Esophagus muscularis mucosa (tissue), 4 donors: Measurements from ENCODE around the gene PLEKHM1. TPM values are rescaled to one million over a fixed set of nuclear protein-coding genes. Genes with fewer than 3 reads are reported as not detected.
A peak's percentile ranks its signal among the peaks of the same experiment; 100 is the strongest.

Experiments
- DNase-seq: peaks from one replicate; pipeline ENCODE4 v3.0.0-alpha.2; 2017; ENCODE audit errors: extremely low spot score
- H3K27ac ChIP-seq, 4 donors: fragments of 200-600 bp; sonication (generic); replicated peaks in 1 of 4; 1 replicate in 3 of 4; 2 replicates in 1 of 4; pipeline ENCODE4 v1.5.1; 2016 to 2019; ENCODE audit warnings: mild to moderate bottlenecking in 1 of 4
- H3K27me3 ChIP-seq, 4 donors: fragments of 200-600 bp; sonication (generic); one replicate each; pipeline versions ENCODE4 v1.5.1 to v1.6.0; 2016 to 2019
- H3K36me3 ChIP-seq, 4 donors: fragments of 200-600 bp; sonication (generic); one replicate each; pipeline ENCODE4 v1.5.1; 2016 to 2019
- H3K4me1 ChIP-seq, 4 donors: fragments of 200-600 bp; sonication (generic); one replicate each; pipeline ENCODE4 v1.5.1; 2016 to 2019
- H3K4me3 ChIP-seq, 4 donors: fragments of 200-600 bp; sonication (generic); 1 replicate in 2 of 4; 2 replicates in 2 of 4; pipeline ENCODE4 v1.5.1; 2016 to 2019; ENCODE audit warnings: mild to moderate bottlenecking in 4 of 4, moderate library complexity in 1 of 4
- H3K9me3 ChIP-seq, 4 donors: fragments of 200-600 bp; sonication (generic); 1 replicate in 3 of 4; 2 replicates in 1 of 4; pipeline ENCODE4 v1.5.1; 2016 to 2019
- EP300 ChIP-seq: sonication (generic); formaldehyde crosslinking; IDR thresholded peaks from one replicate; pipeline ENCODE4 v1.6.1; 2017; ENCODE audit warnings: antibody characterized with exemption
- POLR2A ChIP-seq: fragments of 450-650 bp; IDR thresholded peaks from one replicate; pipeline ENCODE4 v1.6.1; 2017; ENCODE audit warnings: antibody characterized with exemption, moderate library complexity, mild to moderate bottlenecking, low read depth
- POLR2AphosphoS5 ChIP-seq, 2 donors: sonication (generic); formaldehyde crosslinking; IDR thresholded peaks; one replicate each; pipeline ENCODE4 v1.6.1; 2017; ENCODE audit warnings: antibody characterized with exemption in 2 of 2
- WGBS: methylation state at CpG from one replicate; pipeline ENCODE4 v1.1.5; 2018; 5-methylcytosine and 5-hydroxymethylcytosine counted together
- intact Hi-C: fragments of 100-400 bp; cut with DNase I; formaldehyde crosslinking; loops from one replicate; pipeline ENCODE4 v1.15.1; 2023
- total RNA-seq, 4 donors: library from RNA; depleted of rRNA; stranded (reverse); fragments of >200 nt; gene quantifications; one replicate each; pipeline versions ENCODE4 v1.1.0 to v1.2.1, GENCODE V29; 2016
- TF ChIP-seq, protein P1 (sequence below), 3 experiments: fragments of 200-600 bp in 2 of 3; fragments of 450-650 bp in 1 of 3; sonication (generic) in 2 of 3; IDR thresholded peaks; one replicate each; pipeline ENCODE4 v1.5.1; 2017 to 2019; ENCODE audit warnings: antibody characterized with exemption in 3 of 3, mild to moderate bottlenecking in 2 of 3, moderate library complexity in 1 of 3

PLEKHM1 gene
- total RNA-seq, 4 donors from 2014 or later, result 28.5 to 38.0 (median 36.0) TPM

DNA sequence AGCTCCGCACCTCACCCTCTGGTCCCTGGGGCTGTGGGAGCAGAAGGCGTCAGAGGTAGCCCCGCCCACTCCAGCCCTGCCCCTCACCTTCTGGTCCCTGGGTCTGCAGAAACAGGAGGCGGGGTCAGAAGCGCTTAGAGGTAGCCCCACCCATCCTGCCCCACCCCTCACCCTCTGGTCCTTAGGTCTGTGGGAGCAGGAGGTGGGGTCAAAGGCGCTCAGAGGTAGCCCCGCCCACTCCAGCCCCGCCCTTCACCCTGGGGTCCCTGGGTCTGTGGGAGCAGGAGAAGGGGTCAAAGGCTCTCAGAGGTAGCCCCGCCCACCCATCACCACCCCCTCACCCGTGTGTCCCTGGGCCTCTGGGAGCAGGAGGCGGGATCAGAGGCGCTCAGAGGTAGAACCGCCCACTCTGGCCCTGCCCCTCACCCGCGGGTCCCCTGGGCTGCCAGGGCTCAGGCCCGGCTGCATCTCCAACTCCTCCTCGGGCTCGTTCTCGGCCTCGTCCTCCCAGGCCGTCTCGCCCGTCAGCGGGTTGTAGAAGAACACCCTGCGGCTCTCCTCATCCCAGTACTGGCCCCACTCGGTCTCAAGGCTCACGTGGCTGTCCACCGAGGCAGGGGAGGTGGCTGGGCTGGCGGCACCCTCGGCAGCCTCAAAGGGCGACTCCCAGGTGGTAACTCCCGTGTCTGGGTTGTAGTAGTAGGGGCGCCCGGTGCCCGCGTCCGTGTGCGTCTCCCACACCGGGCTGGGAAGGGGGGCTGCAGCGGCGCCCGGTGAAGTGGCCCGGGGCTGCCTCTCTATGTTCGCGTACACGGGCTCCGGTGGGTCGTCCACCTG is 85.1 kb downstream of the PLEKHM1 start:
- Histone ChIP-seq H3K4me1 (peaks cover 12 to 33% (median 27%) of the 10 kb centered on the region in 4 donors), H3K9me3 (no peaks in the 10 kb centered on the region), H3K27ac (no peak overlapping the region), H3K36me3 (peaks cover 0 to 51% (median 35%) of the 10 kb centered on the region in 4 donors), H3K27me3 (peaks cover 0 to 25% (median 0%) of the 10 kb centered on the region in 4 donors), H3K4me3 (peak overlapping the region; percentile 34 to 48 (median 38))
- no peak for DNase-seq
- WGBS, result 54% methylated on average over 17 of the region's 48 CpGs
- intact Hi-C loops, result no loop called here
- TF ChIP-seq EP300 (no peak), POLR2AphosphoS5 (IDR thresholded peaks at IDR 0.05) (no peak), POLR2A (no peak)
- TF ChIP-seq, protein P1, sequence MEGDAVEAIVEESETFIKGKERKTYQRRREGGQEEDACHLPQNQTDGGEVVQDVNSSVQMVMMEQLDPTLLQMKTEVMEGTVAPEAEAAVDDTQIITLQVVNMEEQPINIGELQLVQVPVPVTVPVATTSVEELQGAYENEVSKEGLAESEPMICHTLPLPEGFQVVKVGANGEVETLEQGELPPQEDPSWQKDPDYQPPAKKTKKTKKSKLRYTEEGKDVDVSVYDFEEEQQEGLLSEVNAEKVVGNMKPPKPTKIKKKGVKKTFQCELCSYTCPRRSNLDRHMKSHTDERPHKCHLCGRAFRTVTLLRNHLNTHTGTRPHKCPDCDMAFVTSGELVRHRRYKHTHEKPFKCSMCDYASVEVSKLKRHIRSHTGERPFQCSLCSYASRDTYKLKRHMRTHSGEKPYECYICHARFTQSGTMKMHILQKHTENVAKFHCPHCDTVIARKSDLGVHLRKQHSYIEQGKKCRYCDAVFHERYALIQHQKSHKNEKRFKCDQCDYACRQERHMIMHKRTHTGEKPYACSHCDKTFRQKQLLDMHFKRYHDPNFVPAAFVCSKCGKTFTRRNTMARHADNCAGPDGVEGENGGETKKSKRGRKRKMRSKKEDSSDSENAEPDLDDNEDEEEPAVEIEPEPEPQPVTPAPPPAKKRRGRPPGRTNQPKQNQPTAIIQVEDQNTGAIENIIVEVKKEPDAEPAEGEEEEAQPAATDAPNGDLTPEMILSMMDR (IDR thresholded peaks at IDR 0.05), result no peak

- intact Hi-C loops, result no loop called here
- H3K27me3 ChIP-seq, result peaks cover 0 to 25% (median 0%) of the 10 kb centered on the region in 4 donors
- DNase-seq, result no peak
- WGBS, result 65% methylated on average over 10 of the region's 14 CpGs
- H3K27ac ChIP-seq, result no peak overlapping the region
- H3K36me3 ChIP-seq, result peaks cover 0 to 58% (median 37%) of the 10 kb centered on the region in 4 donors
- TF ChIP-seq EP300 (no peak), POLR2A (no peak), POLR2AphosphoS5 (IDR thresholded peaks at IDR 0.05) (no peak)
- TF ChIP-seq, protein P1 (IDR thresholded peaks at IDR 0.05), result no peak
- H3K4me3 ChIP-seq, result peak overlapping the region in 1 of 4 donors; percentile 39
- no peaks in the 10 kb centered on the region for H3K9me3 ChIP-seq
- H3K4me1 ChIP-seq, result peaks cover 10 to 27% (median 22%) of the 10 kb centered on the region in 4 donors
These were observed 85.7 kb downstream of the PLEKHM1 start for GRCh38 chr17:45404870-45405249.

GRCh38 chr17:45403906-45404490 is 86.5 kb downstream of the PLEKHM1 start:
- H3K27me3 ChIP-seq, result peaks cover 0 to 25% (median 0%) of the 10 kb centered on the region in 4 donors
- intact Hi-C loops, result no loop called here
- TF ChIP-seq POLR2A (no peak), POLR2AphosphoS5 (IDR thresholded peaks at IDR 0.05) (no peak)
- no peaks in the 10 kb centered on the region for H3K9me3 ChIP-seq
- no peak overlapping the region for H3K27ac ChIP-seq
- peaks cover 0 to 62% (median 37%) of the 10 kb centered on the region in 4 donors for H3K36me3 ChIP-seq
- 97% methylated on average over 6 of the region's 10 CpGs for WGBS
- DNase-seq, result no peak
- H3K4me1 ChIP-seq, result peaks cover 10 to 24% (median 16%) of the 10 kb centered on the region in 4 donors
- H3K4me3 ChIP-seq, result no peak overlapping the region

DNA sequence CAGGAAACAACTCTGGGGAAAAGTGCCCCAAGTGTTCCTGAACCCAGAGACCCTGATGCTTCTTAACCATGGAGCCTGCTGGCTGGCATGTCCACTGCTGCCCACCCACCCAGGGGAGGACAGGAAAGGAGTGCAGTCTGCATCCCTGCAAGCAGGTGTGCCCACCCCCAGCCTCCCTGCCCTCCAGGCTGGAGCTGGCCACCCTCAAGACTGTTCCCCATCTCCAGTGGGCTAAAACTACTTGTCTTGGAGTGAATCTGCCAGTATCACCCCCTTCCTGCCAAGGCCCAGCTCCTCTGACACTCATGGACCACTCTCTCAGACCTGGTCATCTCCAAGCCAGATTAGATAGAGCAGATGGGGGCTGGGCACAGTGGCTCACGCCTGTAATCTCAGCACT is 87.6 kb downstream of the PLEKHM1 start:
- Histone ChIP-seq H3K4me3 (no peak overlapping the region), H3K36me3 (peaks cover 0 to 73% (median 38%) of the 10 kb centered on the region in 4 donors), H3K4me1 (peaks cover 1 to 21% (median 15%) of the 10 kb centered on the region in 4 donors), H3K27me3 (peaks cover 0 to 25% (median 0%) of the 10 kb centered on the region in 4 donors), H3K27ac (no peak overlapping the region), H3K9me3 (no peaks in the 10 kb centered on the region)
- intact Hi-C loops, result no loop called here
- TF ChIP-seq POLR2AphosphoS5 (IDR thresholded peaks at IDR 0.05), result no peak
- no peak for TF ChIP-seq POLR2A
- no peak for TF ChIP-seq EP300
- TF ChIP-seq, protein P1 (IDR thresholded peaks at IDR 0.05), result no peak
- no peak for DNase-seq
- WGBS, result 75% methylated on average over 1 of the region's 1 CpG

GRCh38 chr17:45398800-45399199 is 91.7 kb downstream of the PLEKHM1 start:
- intact Hi-C loops, result no loop called here
- Histone ChIP-seq H3K4me1 (peaks cover 6 to 17% (median 14%) of the 10 kb centered on the region in 4 donors), H3K27ac (no peak overlapping the region), H3K4me3 (no peak overlapping the region), H3K36me3 (peaks cover 0 to 90% (median 44%) of the 10 kb centered on the region in 4 donors), H3K9me3 (no peaks in the 10 kb centered on the region), H3K27me3 (peaks cover 0 to 5% (median 0%) of the 10 kb centered on the region in 4 donors)
- 68% methylated on average over 5 of the region's 5 CpGs for WGBS
- no peak for TF ChIP-seq EP300
- TF ChIP-seq POLR2AphosphoS5 (IDR thresholded peaks at IDR 0.05), result no peak
- TF ChIP-seq POLR2A, result no peak
- DNase-seq, result no peak
